HEK293 (cell line): ENCODE results near the gene COL5A3.

Experiments
- CTCF ChIA-PET: fragments of 350-600 bp; formaldehyde crosslinking; extraction: SDS; loops from one replicate; lab custom pipeline; 2021; ENCODE audit warnings: antibody characterized with exemption; lab: Yijun Ruan, JAX
- POLR2A ChIA-PET: fragments of 300-600 bp; formaldehyde crosslinking; extraction: SDS; loops from one replicate; lab custom pipeline; 2020; ENCODE audit warnings: antibody characterized with exemption, inconsistent platforms; lab: Yijun Ruan, JAX
- H3K27ac ChIP-seq: fragments of 200-500 bp; sonication (Bioruptor generic); 2 replicates; pipeline ENCODE4 v1.5.1; 2014; ENCODE audit warnings: low read depth, low read length, control low read depth, inconsistent platforms; ENCODE audit errors: extremely low read depth
- H3K36me3 ChIP-seq, 2 experiments: fragments of 200-500 bp in 1 of 2; sonication (Bioruptor generic) in 1 of 2; 1 replicate in 1 of 2; 2 replicates in 1 of 2; pipeline ENCODE4 v1.5.1; 2014 to 2017; ENCODE audit warnings: inconsistent platforms in 2 of 2, low read length in 2 of 2; ENCODE audit not compliant: control insufficient read depth in 2 of 2, insufficient read depth in 1 of 2
- H3K4me1 ChIP-seq: fragments of 200-500 bp; sonication (Bioruptor generic); 2 replicates; pipeline ENCODE4 v1.5.1; 2014; ENCODE audit warnings: mild to moderate bottlenecking, low read length, inconsistent platforms; ENCODE audit not compliant: control insufficient read depth, insufficient read depth
- H3K4me3 ChIP-seq: 2 replicates; pipeline ENCODE4 v1.5.1; 2011; ENCODE audit warnings: low read depth, mild to moderate bottlenecking, control low read depth, low read length, moderate library complexity
- H3K9me3 ChIP-seq: fragments of 200-500 bp; sonication (Bioruptor generic); 2 replicates; pipeline ENCODE4 v1.5.1; 2014; ENCODE audit warnings: low read depth, low read length, inconsistent platforms; ENCODE audit not compliant: control insufficient read depth, insufficient read depth
- BCL6B ChIP-seq: fragments of 450-650 bp; formaldehyde crosslinking; IDR thresholded peaks from 2 replicates; pipeline ENCODE4 v1.5.1; 2017; ENCODE audit warnings: missing biosample characterization, missing genetic modification characterization
- HOXC10 ChIP-seq: sonication (generic); formaldehyde crosslinking; IDR thresholded peaks from 2 replicates; pipeline ENCODE4 v1.8.1; 2023; ENCODE audit warnings: mild to moderate bottlenecking, missing genetic modification reagents
- ZBTB26 ChIP-seq: fragments of 450-650 bp; formaldehyde crosslinking; optimal IDR thresholded peaks from 2 replicates; pipeline ENCODE3; 2016; ENCODE audit warnings: missing biosample characterization, mild to moderate bottlenecking, missing genetic modification characterization
- ZBTB44 ChIP-seq: fragments of 450-650 bp; IDR thresholded peaks from 2 replicates; pipeline ENCODE4 v1.5.1; 2018; ENCODE audit warnings: missing biosample characterization, mild to moderate bottlenecking, missing genetic modification characterization
- ZBTB7A ChIP-seq: fragments of 450-650 bp; formaldehyde crosslinking; IDR thresholded peaks from 2 replicates; pipeline ENCODE4 v1.5.1; 2016; ENCODE audit warnings: low read depth, missing biosample characterization, missing genetic modification characterization
- ZIC2 ChIP-seq: fragments of 450-650 bp; formaldehyde crosslinking; IDR thresholded peaks from 2 replicates; pipeline ENCODE4 v1.5.1; 2016; ENCODE audit warnings: missing biosample characterization, missing genetic modification characterization
- ZNF148 ChIP-seq: fragments of 450-650 bp; formaldehyde crosslinking; IDR thresholded peaks from 2 replicates; pipeline ENCODE4 v1.5.0; 2017; ENCODE audit warnings: missing biosample characterization, missing genetic modification characterization, borderline replicate concordance
- ZNF184 ChIP-seq: fragments of 450-650 bp; IDR thresholded peaks from 2 replicates; pipeline ENCODE4 v1.5.1; 2018; ENCODE audit warnings: missing biosample characterization, mild to moderate bottlenecking, missing genetic modification characterization
- ZNF221 ChIP-seq: fragments of 450-650 bp; formaldehyde crosslinking; IDR thresholded peaks from 2 replicates; pipeline ENCODE4 v1.5.1; 2017; ENCODE audit warnings: missing biosample characterization, missing genetic modification characterization, borderline replicate concordance
- ZNF248 ChIP-seq: fragments of 450-650 bp; formaldehyde crosslinking; IDR thresholded peaks from 2 replicates; pipeline ENCODE4 v1.5.1; 2017; ENCODE audit warnings: missing biosample characterization, missing genetic modification characterization
- ZNF26 ChIP-seq: fragments of 450-650 bp; formaldehyde crosslinking; IDR thresholded peaks from 2 replicates; pipeline ENCODE4 v1.5.1; 2016; ENCODE audit warnings: missing biosample characterization, missing genetic modification characterization
- ZNF274 ChIP-seq, 2 experiments: fragments of 200-500 bp in 1 of 2; fragments of 450-650 bp in 1 of 2; sonication (Bioruptor generic) in 1 of 2; formaldehyde crosslinking in 1 of 2; IDR thresholded peaks; 2 replicates each; pipeline versions ENCODE4 v1.5.1 to v1.6.1; 2014 to 2016; ENCODE audit warnings: borderline replicate concordance in 1 of 2, inconsistent platforms in 1 of 2, low read length in 1 of 2, missing biosample characterization in 1 of 2, missing genetic modification characterization in 1 of 2
- ZNF449 ChIP-seq: fragments of 450-650 bp; formaldehyde crosslinking; IDR thresholded peaks from 2 replicates; pipeline ENCODE4 v1.5.1; 2017; ENCODE audit warnings: missing biosample characterization, mild to moderate bottlenecking, missing genetic modification characterization, moderate library complexity
- ZNF548 ChIP-seq: fragments of 450-650 bp; formaldehyde crosslinking; IDR thresholded peaks from 2 replicates; pipeline ENCODE4 v1.5.1; 2016; ENCODE audit warnings: missing biosample characterization, missing genetic modification characterization
- ZNF561 ChIP-seq: fragments of 450-650 bp; IDR thresholded peaks from 2 replicates; pipeline ENCODE4 v1.5.1; 2018; ENCODE audit warnings: missing biosample characterization, missing genetic modification characterization, borderline replicate concordance
- ZNF571 ChIP-seq: fragments of 450-650 bp; formaldehyde crosslinking; IDR thresholded peaks from 2 replicates; pipeline ENCODE4 v1.5.0; 2017; ENCODE audit warnings: missing biosample characterization, missing genetic modification characterization
- ZNF610 ChIP-seq: fragments of 450-650 bp; formaldehyde crosslinking; IDR thresholded peaks from 2 replicates; pipeline ENCODE4 v1.5.1; 2016; ENCODE audit warnings: missing biosample characterization, missing genetic modification characterization, borderline replicate concordance
- ZNF645 ChIP-seq: fragments of 450-650 bp; formaldehyde crosslinking; IDR thresholded peaks from 2 replicates; pipeline ENCODE4; 2016; ENCODE audit warnings: missing biosample characterization, missing genetic modification characterization
- ZNF654 ChIP-seq: fragments of 450-650 bp; formaldehyde crosslinking; IDR thresholded peaks from 2 replicates; pipeline ENCODE4 v1.5.1; 2016; ENCODE audit warnings: low read depth, missing biosample characterization, missing genetic modification characterization
- ZNF704 ChIP-seq: fragments of 450-650 bp; formaldehyde crosslinking; IDR thresholded peaks from 2 replicates; pipeline ENCODE4 v1.5.1; 2016; ENCODE audit warnings: missing biosample characterization, missing genetic modification characterization
- ZNF837 ChIP-seq: fragments of 450-650 bp; formaldehyde crosslinking; IDR thresholded peaks from 2 replicates; pipeline ENCODE4 v1.5.1; 2016; ENCODE audit warnings: missing biosample characterization, missing genetic modification characterization
- ZSCAN30 ChIP-seq: fragments of 450-650 bp; IDR thresholded peaks from 2 replicates; pipeline ENCODE4 v1.5.1; 2018; ENCODE audit warnings: missing biosample characterization, mild to moderate bottlenecking, missing genetic modification characterization, moderate library complexity
- ZSCAN4 ChIP-seq: fragments of 450-650 bp; formaldehyde crosslinking; IDR thresholded peaks from 2 replicates; pipeline ENCODE4 v1.5.1; 2017; ENCODE audit warnings: missing biosample characterization, missing genetic modification characterization

COL5A3 gene

GRCh38 chr19:9967326-9967725 is 43.0 kb downstream of the COL5A3 start:
- peaks cover 2% of the 10 kb centered on the region; the same call in 1 of the 2 replicates for H3K4me1 ChIP-seq
- H3K4me3 ChIP-seq, result no peak overlapping the region
- no peak overlapping the region for H3K27ac ChIP-seq
- H3K36me3 ChIP-seq, result no peaks in the 10 kb centered on the region
- ChIA-PET CTCF (no interaction called here), POLR2A (no interaction called here)
- no peaks in the 10 kb centered on the region for H3K9me3 ChIP-seq
- TF ChIP-seq ZNF184 (tag by site-specific recombination), result no peak
- TF ChIP-seq ZBTB26 (tag by site-specific recombination), result no peak
- TF ChIP-seq ZNF645 (tag by site-specific recombination), result no peak
- TF ChIP-seq BCL6B (tag by site-specific recombination), result peak; percentile 11; the same call in 1 of the 2 replicates
- no peak for TF ChIP-seq ZBTB7A (tag by site-specific recombination)
- peak; percentile 70 for TF ChIP-seq ZIC2
- no peak for TF ChIP-seq ZSCAN30 (tag by site-specific recombination)
- TF ChIP-seq ZNF561 (tag by site-specific recombination), result no peak
- TF ChIP-seq ZNF654 (tag by site-specific recombination), result no peak
- TF ChIP-seq ZNF449 (tag by site-specific recombination), result no peak
- TF ChIP-seq ZNF274 (IDR thresholded peaks at IDR 0.05; ENCODE audit: low read length), result no peak
- TF ChIP-seq ZNF274 (tag by site-specific recombination; IDR thresholded peaks at IDR 0.05; ENCODE audit: borderline replicate concordance), result no peak
- no peak for TF ChIP-seq HOXC10
- no peak for TF ChIP-seq ZBTB44 (tag by site-specific recombination)
- peak; percentile 85 for TF ChIP-seq ZSCAN4 (tag by site-specific recombination)
- peak; percentile 37; the same call in 1 of the 2 replicates for TF ChIP-seq ZNF248
- no peak for TF ChIP-seq ZNF548 (tag by site-specific recombination)
- no peak for TF ChIP-seq ZNF26 (tag by site-specific recombination)
- no peak for TF ChIP-seq ZNF571 (tag by site-specific recombination)
- no peak for TF ChIP-seq ZNF704
- TF ChIP-seq ZNF221 (tag by site-specific recombination), result no peak
- no peak for TF ChIP-seq ZNF837 (tag by site-specific recombination)
- TF ChIP-seq ZNF610 (tag by site-specific recombination), result no peak
- no peak for TF ChIP-seq ZNF148 (tag by site-specific recombination)
